ENCODE results near the gene GPHN.

Gene GPHN

DNA sequence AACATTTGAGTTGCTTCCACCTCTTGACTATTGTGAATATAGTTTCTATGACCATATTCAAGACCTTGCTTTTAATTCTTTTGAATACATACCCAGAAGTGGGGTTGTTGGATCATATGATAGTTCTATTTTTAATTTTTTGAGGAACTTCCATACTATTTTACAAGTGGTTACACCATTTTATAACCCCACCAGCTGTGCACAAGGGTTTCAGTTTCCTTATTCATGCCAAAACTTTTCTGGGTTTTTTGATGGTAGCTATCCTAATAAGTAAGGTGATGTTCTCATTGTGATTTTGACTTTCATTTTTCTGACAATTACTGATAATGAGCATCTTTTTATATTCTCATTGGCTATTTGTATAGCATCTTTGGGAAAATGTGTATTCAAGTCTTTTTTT, 571.9 kb downstream of the GPHN start:
- H2BK120ac ChIP-seq (ENCODE audit: insufficient read depth, low read length, poor library complexity): no peak overlapping the region
- no peak overlapping the region for H4K12ac ChIP-seq (ENCODE audit: low read depth, low read length)
- H3K4ac ChIP-seq (ENCODE audit: low read depth, low read length): no peak overlapping the region

DNA sequence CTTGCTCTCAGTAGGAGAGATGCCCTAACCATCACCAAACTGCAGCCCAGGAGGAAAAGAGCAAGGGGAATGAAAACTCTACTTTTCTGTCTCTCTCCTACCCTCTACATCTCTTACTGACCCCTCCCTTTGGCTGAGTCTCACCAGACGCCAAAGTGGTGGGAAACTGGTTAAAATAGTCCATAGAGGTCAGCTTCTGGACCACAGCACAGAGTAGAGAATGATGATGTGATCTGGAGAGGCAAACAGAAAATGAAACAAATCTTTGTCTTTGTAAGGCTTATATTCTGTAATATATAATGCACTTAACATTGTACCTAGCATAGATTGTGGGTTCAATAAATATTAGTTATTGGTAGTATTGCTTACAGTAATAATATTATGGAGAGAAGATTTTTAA, 600.3 kb downstream of the GPHN start:
- Histone ChIP-seq H3K14ac (ENCODE audit: low read length) (no peak overlapping the region), H3K36me3 (ENCODE audit: control insufficient read depth in 1 of 2, insufficient read depth in 2 of 2, low read length in 2 of 2) (no peaks in the 10 kb centered on the region), H3K4me1 (ENCODE audit: control insufficient read depth in 1 of 2, insufficient read depth in 2 of 2, low read length in 2 of 2) (no peaks in the 10 kb centered on the region), H3K9me3 (ENCODE audit: insufficient read depth, low read depth, low read length) (no peaks in the 10 kb centered on the region), H2AK5ac (ENCODE audit: low read length) (no peak overlapping the region), H3K4ac (ENCODE audit: low read depth, low read length) (no peak overlapping the region), H2BK12ac (ENCODE audit: low read length) (no peak overlapping the region), H3K79me1 (ENCODE audit: low read length) (no peaks in the 10 kb centered on the region), H3K9ac (ENCODE audit: low read length) (no peak overlapping the region), H2BK120ac (ENCODE audit: insufficient read depth, low read length, poor library complexity) (no peak overlapping the region), H3K27ac (ENCODE audit: low read depth, low read length) (no peak overlapping the region), H2BK5ac (ENCODE audit: low read depth, low read length, poor library complexity) (no peak overlapping the region), H3K4me3 (ENCODE audit: low read depth, low read length) (no peak overlapping the region), H3K23ac (ENCODE audit: low read length) (no peak overlapping the region), H2AFZ (ENCODE audit: insufficient read depth, low read length, poor library complexity) (no peak overlapping the region), H3K18ac (ENCODE audit: low read length) (no peak overlapping the region), H3K79me2 (ENCODE audit: control insufficient read depth, insufficient read depth, low read length, poor library complexity) (no peaks in the 10 kb centered on the region), H3K27me3 (ENCODE audit: insufficient read depth, low read length) (no peaks in the 10 kb centered on the region), H3K4me2 (ENCODE audit: low read length) (no peak overlapping the region), H4K91ac (ENCODE audit: low read depth, low read length) (no peak overlapping the region), H4K12ac (ENCODE audit: low read depth, low read length) (no peak overlapping the region), H4K8ac (ENCODE audit: low read depth, low read length) (no peak overlapping the region)
- no CpG with 5 or more reads among the region's 1 CpG for WGBS (ENCODE audit: extremely low coverage, insufficient coverage, insufficient read length)
- DNase-seq: no peak

More for the DNA sequence above, 571.9 kb downstream of the GPHN start:
- Histone ChIP-seq H3K27me3 (ENCODE audit: insufficient read depth, low read length) (no peaks in the 10 kb centered on the region), H3K14ac (ENCODE audit: low read length) (no peak overlapping the region), H3K4me1 (ENCODE audit: control insufficient read depth in 1 of 2, insufficient read depth in 2 of 2, low read length in 2 of 2) (no peaks in the 10 kb centered on the region), H4K91ac (ENCODE audit: low read depth, low read length) (no peak overlapping the region), H3K4me2 (ENCODE audit: low read length) (no peak overlapping the region), H3K79me2 (ENCODE audit: control insufficient read depth, insufficient read depth, low read length, poor library complexity) (no peaks in the 10 kb centered on the region), H2AK5ac (ENCODE audit: low read length) (no peak overlapping the region), H4K8ac (ENCODE audit: low read depth, low read length) (no peak overlapping the region), H3K36me3 (ENCODE audit: control insufficient read depth in 1 of 2, insufficient read depth in 2 of 2, low read length in 2 of 2) (no peaks in the 10 kb centered on the region), H3K27ac (ENCODE audit: low read depth, low read length) (no peak overlapping the region), H3K79me1 (ENCODE audit: low read length) (no peaks in the 10 kb centered on the region), H3K23ac (ENCODE audit: low read length) (no peak overlapping the region), H2BK5ac (ENCODE audit: low read depth, low read length, poor library complexity) (no peak overlapping the region), H3K18ac (ENCODE audit: low read length) (no peak overlapping the region), H3K9ac (ENCODE audit: low read length) (no peak overlapping the region), H2AFZ (ENCODE audit: insufficient read depth, low read length, poor library complexity) (no peak overlapping the region), H3K4me3 (ENCODE audit: low read depth, low read length) (no peak overlapping the region), H2BK12ac (ENCODE audit: low read length) (no peak overlapping the region), H3K9me3 (ENCODE audit: insufficient read depth, low read depth, low read length) (no peaks in the 10 kb centered on the region)
- no peak for DNase-seq

GRCh38 chr14:67111022-67111421, 603.1 kb downstream of the GPHN start:
- Histone ChIP-seq H3K4me1 (ENCODE audit: control insufficient read depth in 1 of 2, insufficient read depth in 2 of 2, low read length in 2 of 2) (no peaks in the 10 kb centered on the region), H3K9me3 (ENCODE audit: insufficient read depth, low read depth, low read length) (no peaks in the 10 kb centered on the region), H3K79me2 (ENCODE audit: control insufficient read depth, insufficient read depth, low read length, poor library complexity) (no peaks in the 10 kb centered on the region), H3K9ac (ENCODE audit: low read length) (peak overlapping the region; percentile 63), H2BK120ac (ENCODE audit: insufficient read depth, low read length, poor library complexity) (no peak overlapping the region), H2AFZ (ENCODE audit: insufficient read depth, low read length, poor library complexity) (no peak overlapping the region), H3K18ac (ENCODE audit: low read length) (no peak overlapping the region), H4K91ac (ENCODE audit: low read depth, low read length) (no peak overlapping the region), H3K4me2 (ENCODE audit: low read length) (no peak overlapping the region), H3K4ac (ENCODE audit: low read depth, low read length) (no peak overlapping the region), H3K27me3 (ENCODE audit: insufficient read depth, low read length) (no peaks in the 10 kb centered on the region), H3K27ac (ENCODE audit: low read depth, low read length) (no peak overlapping the region), H4K8ac (ENCODE audit: low read depth, low read length) (no peak overlapping the region), H2AK5ac (ENCODE audit: low read length) (no peak overlapping the region), H4K12ac (ENCODE audit: low read depth, low read length) (no peak overlapping the region), H2BK12ac (ENCODE audit: low read length) (no peak overlapping the region), H3K79me1 (ENCODE audit: low read length) (no peaks in the 10 kb centered on the region), H3K14ac (ENCODE audit: low read length) (no peak overlapping the region), H2BK5ac (ENCODE audit: low read depth, low read length, poor library complexity) (no peak overlapping the region), H3K23ac (ENCODE audit: low read length) (no peak overlapping the region), H3K4me3 (ENCODE audit: low read depth, low read length) (no peak overlapping the region), H3K36me3 (ENCODE audit: control insufficient read depth in 1 of 2, insufficient read depth in 2 of 2, low read length in 2 of 2) (no peaks in the 10 kb centered on the region)
- no peak for DNase-seq
- no CpG with 5 or more reads among the region's 1 CpG for WGBS (ENCODE audit: extremely low coverage, insufficient coverage, insufficient read length)

GRCh38 chr14:67112344-67112743, 604.4 kb downstream of the GPHN start:
- Histone ChIP-seq H2AK5ac (ENCODE audit: low read length) (no peak overlapping the region), H3K4me1 (ENCODE audit: control insufficient read depth in 1 of 2, insufficient read depth in 2 of 2, low read length in 2 of 2) (no peaks in the 10 kb centered on the region), H2AFZ (ENCODE audit: insufficient read depth, low read length, poor library complexity) (no peak overlapping the region), H3K27me3 (ENCODE audit: insufficient read depth, low read length) (no peaks in the 10 kb centered on the region), H3K79me1 (ENCODE audit: low read length) (no peaks in the 10 kb centered on the region), H4K91ac (ENCODE audit: low read depth, low read length) (no peak overlapping the region), H4K12ac (ENCODE audit: low read depth, low read length) (no peak overlapping the region), H3K27ac (ENCODE audit: low read depth, low read length) (no peak overlapping the region), H3K36me3 (ENCODE audit: control insufficient read depth in 1 of 2, insufficient read depth in 2 of 2, low read length in 2 of 2) (no peaks in the 10 kb centered on the region), H3K4ac (ENCODE audit: low read depth, low read length) (no peak overlapping the region), H3K9ac (ENCODE audit: low read length) (no peak overlapping the region), H2BK120ac (ENCODE audit: insufficient read depth, low read length, poor library complexity) (no peak overlapping the region), H3K4me3 (ENCODE audit: low read depth, low read length) (no peak overlapping the region), H3K23ac (ENCODE audit: low read length) (no peak overlapping the region), H3K9me3 (ENCODE audit: insufficient read depth, low read depth, low read length) (no peaks in the 10 kb centered on the region), H3K14ac (ENCODE audit: low read length) (no peak overlapping the region), H4K8ac (ENCODE audit: low read depth, low read length) (no peak overlapping the region), H3K79me2 (ENCODE audit: control insufficient read depth, insufficient read depth, low read length, poor library complexity) (no peaks in the 10 kb centered on the region), H2BK12ac (ENCODE audit: low read length) (no peak overlapping the region), H3K18ac (ENCODE audit: low read length) (no peak overlapping the region), H2BK5ac (ENCODE audit: low read depth, low read length, poor library complexity) (no peak overlapping the region), H3K4me2 (ENCODE audit: low read length) (no peak overlapping the region)
- no CpG with 5 or more reads among the region's 2 CpGs for WGBS (ENCODE audit: extremely low coverage, insufficient coverage, insufficient read length)
- no peak for DNase-seq

All from trophoblast cell (in vitro differentiated cells and primary cell).